T-helper 1 cell (primary cell): ENCODE measurements around the gene IL2RA.
"Not testable (repeated sequence)": the region's sequence is repeated elsewhere in the genome, so short reads cannot be mapped to it uniquely, and the experiment has no call there.

Experiments
- DNase-seq, 5 donors: peaks; one replicate each; pipeline ENCODE4 v3.0.0-alpha.2; 2012 to 2020

Gene IL2RA

DNA sequence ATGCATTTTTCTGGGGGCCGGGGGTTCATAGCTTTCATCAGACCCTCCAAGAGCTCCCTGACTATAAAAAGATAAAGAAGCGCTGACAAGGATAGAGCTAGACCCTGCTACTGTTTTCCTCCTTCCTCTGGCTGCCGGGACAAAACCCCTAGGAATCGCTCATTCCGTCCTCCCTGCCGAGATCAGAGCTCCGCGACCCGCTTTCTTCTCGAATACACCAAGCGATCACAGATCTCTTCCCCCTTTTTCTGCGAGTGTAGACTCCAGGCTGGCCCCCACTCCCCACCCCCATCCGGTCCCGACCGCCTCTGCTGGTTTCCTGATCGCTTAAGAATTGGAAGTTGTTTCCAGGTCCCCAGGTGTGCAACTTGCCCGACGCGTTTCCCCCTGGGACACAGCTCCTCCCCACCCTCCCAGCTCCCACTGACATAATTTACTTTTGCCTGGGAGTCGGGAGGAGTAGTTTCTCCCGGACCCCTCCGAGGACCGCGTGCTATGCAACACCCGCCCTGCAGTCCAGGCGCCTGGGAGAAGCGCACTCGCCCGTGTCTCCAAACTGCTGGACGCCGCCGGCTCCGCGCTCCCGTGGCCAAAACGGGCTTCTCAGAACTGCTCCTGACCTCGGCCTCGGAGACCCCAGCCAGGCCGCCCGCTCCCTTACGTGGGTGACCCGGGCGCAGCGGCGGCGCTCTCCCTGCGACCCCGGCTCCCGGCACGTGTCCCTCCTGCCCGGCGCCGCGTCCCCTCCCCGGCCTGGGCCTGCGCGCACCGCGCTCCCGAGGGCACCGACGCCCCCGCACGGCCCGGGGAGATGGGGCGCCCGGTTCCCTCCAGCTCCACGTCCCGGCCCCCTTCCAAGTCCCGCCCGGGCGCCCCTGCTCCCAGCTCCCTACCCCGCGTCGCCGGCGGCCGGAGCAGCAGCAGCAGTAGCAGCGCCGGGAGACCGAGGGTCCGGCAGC, 85.4 kb downstream of the IL2RA start:
- DNase-seq: peak in 4 of 5 donors; percentile 14 to 44 (median 17)

DNA sequence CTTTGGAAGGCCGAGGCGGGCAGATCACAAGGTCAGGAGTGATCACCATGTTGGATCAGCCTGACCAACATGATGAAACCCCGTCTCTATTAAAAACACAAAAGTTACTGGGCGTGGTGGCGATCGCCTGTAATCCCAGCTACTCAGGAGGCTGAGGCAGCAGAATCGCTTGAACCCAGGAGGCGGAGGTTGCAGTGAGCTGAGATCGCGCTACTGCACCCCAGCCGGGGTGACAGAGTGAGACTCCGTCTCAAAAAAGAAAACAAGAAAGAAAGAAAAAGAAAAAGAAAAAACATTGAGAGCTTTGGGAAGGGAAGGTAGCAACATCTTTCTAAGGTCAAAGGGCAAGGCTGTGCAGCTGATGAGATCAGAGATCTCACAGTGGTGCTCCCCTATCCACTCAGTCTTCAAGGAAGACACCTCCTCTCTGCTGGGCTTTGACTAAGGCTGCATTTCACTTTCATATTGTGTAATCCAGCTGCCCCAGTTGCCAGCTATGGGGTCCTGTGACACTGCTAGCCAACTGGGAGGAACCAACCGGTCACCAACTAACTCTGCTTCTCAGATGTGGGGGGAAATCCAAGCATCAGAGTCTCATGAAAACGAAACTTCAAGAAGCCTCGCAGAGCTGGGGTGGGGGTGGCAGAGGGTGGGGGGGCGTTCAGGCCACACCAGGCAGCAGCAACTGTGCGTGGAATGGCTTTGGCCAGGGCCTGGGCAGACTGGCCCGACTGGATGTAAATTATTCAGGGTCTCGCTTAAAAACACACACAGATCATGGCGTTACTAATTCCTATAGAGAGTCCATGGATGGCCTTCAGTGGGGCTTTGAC, 86.3 kb downstream of the IL2RA start:
- peak; percentile 17 to 86 (median 37) for DNase-seq

DNA sequence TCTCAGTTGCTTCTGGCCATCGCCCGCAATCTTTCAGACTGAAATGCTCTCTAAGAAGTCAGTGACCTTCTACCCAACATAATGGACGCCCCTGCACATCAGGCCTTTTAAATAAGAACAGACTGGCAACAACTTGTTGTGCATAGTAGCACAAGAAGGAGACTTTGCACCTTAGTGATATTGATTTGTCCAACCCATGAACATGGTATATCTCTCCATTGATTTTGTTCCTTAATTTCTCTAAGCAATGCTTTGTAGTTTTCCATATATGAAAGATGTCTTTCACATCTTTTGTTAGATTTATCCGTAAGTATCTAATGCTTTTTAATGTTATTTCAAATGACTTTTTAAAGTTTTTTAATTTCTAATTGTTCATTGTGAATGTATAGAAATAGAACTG, 89.1 kb downstream of the IL2RA start:
- no peak for DNase-seq

- DNase-seq: no peak
Measured at GRCh38 chr10:5971886-5972285, 90.3 kb downstream of the IL2RA start.

DNA sequence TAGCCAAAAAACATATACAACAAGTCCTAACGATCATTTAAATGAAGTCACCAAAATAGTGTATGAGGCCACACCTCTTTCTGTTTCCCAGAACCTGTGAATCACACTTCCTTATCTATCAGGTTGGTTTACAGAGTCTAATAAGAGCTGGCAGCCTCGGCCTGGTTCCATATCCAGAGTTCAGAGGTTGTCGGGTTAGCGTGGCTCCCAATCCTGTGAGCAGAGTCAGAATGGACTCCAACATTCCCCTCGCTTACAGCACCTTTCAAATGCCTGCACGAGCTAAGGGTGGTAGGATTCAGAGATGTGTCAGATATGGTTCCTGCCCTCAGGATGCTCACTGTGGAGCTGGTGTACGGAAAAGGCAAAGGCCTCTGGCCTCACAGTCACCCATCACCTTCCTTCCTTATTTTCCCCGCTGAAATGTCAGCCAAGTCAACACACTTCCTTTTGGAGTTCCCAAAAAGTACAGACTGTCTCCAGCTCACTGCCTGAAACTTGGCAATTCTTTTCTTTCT, 90.8 kb downstream of the IL2RA start:
- DNase-seq: peak in 1 of 5 donors; percentile 64

DNA sequence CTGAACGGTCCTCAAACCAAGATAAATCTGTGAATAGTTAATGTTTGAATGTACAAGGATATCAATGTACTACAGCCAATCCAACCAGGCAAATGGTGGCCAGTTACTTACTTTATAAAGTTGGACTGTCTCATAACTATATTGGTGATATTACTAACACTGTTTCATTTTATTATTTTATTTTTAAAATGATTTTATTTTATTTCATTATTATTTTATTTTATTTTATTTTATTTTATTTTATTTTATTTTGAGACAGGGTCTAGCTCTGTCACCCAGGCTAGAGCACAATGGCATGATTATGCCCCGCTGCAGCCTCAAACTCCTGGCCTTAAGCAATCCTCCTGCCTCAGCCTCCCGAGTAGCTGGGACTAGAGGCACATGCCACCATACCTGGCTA, 91.6 kb downstream of the IL2RA start:
- no peak for DNase-seq

DNA sequence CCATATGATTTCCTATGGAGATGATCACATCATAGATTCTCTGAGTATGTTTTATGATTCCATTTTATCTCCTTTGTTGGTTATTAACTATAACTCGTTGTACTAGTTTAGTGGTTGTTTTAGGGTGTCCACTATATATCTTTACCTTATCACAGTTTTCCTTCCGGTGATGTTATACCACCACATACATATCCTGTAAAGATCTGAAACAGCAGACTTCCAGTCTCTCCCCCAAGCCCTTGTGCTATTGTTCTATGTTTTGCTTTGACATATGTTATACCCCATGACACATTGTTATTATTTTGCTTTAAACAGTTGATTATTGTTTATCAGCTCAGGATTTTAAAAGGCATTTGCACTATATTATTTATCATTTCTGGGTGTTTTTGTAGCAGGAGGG, 92.1 kb downstream of the IL2RA start:
- no peak for DNase-seq

DNA sequence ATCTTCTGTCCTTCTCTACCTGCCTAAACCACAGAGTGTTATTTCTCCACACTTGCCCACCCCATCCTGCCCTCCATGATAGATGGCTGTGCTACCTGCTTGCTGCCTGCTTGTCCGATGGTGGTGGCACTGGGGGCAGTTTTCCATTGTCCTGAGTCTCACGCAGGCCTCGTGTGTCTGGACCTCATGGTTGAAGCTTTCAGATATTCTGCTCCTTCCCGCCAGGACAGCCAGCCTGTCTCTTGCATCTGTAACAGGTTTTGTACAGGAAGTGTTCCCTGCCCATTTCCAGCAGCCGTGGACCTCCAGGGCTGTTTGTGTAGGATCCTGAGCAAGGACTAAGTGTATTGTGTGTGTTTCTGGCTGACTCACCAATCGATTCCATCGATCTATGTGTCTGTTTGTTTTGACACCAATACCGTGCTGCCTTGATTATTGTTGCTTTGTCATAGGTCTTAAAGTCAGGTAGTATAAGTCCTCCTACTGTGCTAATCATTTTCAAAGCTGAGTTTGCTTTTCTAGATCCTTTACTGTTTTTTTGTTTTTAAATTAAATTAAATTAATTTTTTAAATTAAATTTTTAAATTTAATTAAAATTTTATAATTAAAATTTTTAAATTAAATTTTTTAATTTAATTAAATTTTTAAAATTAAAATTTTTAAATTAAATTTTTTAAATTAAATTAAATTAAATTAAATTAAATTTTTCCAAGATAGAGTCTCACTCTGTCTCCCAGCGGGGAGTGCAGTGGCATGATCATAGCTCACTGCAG, 93.3 kb downstream of the IL2RA start:
- DNase-seq: no peak

GRCh38 chr10:5968037-5968680, 94.0 kb downstream of the IL2RA start:
- no peak for DNase-seq

GRCh38 chr10:5965266-5965665, 96.9 kb downstream of the IL2RA start:
- DNase-seq: no peak

DNA sequence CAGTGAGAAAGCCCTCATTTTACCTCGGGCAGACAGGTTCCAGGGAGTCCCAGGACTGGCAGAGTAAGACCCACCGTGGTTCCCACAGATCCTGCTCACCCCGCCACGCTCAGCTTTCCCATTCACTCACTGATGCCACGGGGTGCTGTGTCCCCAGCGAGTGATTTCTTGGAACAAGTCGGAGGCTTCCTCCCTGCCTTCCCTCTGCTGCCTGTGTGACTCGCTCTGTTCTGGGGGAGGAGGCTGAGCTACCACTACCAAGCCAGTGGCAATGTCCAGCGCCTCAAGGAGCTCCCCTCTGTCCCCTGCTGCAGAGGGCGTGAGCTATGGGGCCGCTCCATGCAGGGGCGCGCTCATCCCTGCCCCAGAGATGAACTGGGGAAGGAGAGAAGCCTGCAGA, 97.4 kb downstream of the IL2RA start:
- DNase-seq: no peak

DNA sequence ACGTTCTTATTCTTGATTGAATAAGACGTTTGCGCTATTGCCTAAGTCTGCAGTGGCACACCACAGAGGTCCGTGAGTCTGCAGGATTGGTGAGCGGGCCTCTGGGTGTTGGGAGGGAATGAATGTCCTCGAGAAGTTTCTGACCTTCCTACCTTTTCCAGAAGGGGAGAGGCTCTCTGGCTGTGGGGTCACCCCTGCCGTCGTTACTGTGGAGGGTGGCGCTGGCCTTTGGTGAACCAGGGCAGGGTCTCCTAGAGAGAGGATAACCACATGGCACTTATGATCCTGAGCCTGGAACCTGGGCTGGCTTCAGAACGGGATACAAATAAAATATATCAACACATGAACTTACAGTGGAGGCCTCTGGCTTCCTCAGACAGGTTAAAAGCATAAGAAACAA, 98.6 kb downstream of the IL2RA start:
- no peak for DNase-seq

DNA sequence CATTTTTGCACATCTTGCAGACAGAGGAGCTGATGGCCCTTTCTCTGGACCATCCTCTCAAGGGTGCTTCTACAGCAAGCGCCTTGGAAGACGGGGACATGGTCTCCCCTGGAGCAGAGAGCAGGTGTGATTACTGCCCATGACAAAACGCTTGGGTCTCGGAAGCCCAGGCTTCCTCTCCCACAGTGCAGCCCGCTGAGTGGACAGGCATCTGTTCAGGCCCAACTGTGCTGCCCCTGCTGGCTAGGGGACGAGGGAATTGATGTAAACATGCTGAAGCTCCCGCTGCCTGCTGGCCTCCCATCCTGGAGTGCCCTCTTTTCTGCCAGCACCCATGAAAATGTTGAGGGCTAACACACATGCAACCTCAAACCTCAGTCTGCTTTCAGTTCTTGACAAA, 99.1 kb downstream of the IL2RA start:
- no peak for DNase-seq

DNA sequence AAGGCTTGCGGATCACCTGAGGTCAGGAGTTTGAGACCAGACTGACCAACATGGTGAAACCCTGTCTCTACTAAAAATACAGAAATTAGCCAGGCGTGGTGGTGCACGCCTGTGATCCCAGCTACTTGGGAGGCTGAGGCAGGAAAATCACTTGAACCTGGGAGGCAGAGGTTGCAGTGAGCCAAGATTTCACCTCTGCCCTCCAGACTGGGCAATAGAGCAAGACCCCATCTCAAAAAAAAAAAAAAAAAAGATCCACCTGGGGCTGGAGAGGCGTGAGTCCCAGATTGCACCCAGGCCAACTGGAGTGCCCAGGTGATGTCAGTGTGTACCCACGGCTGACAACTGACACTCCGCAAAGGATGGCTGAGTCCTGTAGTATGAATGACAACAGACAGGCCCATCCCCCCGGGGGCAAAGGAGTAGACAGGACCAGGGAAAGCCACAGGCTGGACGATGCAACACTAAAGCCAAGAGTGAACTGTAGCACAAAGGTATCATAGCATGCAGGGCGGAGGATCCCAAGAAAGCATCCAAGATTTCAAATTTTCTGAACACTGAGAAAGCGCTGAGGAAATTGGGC, 99.7 kb downstream of the IL2RA start:
- not testable (repeated sequence) for DNase-seq

DNA sequence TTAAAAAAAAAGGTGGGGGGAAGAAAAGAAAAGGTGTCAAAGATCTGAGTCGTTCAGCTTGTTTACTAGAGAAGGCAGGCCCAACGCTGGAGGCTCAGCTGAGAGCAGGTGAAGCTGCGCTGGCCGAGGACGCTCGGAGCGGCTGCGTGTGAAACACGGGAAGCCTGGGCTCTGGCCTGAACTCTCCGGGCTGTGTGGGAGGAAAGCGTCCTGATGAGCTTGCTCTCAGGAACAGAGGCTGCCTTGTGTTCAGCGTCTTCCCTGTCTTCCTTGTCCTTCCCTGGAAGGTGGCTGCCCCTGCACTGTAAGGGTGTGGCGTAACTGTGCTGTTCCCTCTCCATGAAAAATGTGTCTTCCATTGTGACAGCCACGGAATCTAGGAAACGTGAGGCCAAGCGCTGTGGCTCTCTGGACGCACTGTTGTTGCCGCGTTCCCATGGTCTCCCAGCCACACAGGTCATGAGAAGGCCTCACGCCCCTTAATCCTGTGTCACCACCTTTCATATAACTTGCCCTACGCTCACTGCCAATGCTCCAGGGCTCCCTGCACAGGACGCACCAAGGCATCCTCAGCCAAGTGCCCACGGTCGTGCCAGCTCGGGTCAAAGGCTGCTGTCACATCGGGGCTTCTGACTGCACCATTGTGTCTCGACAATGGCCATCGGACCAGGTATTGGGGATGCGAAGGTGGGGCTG, 100.6 kb downstream of the IL2RA start:
- DNase-seq: no peak

GRCh38 chr10:5960973-5961275, 101.2 kb downstream of the IL2RA start:
- not testable (repeated sequence) for DNase-seq
